ENCODE data around the gene SCRG1.

- TF ChIP-seq ISL1 (CRISPR knock-in tag; IDR thresholded peaks at IDR 0.05) = no peak
- no peak for TF ChIP-seq ESRRG (CRISPR knock-in tag; IDR thresholded peaks at IDR 0.05)
- no peak for TF ChIP-seq SNAI2 (CRISPR knock-in tag; IDR thresholded peaks at IDR 0.05)
- no peak for TF ChIP-seq RARB (CRISPR knock-in tag; IDR thresholded peaks at IDR 0.05)
- no peak for TF ChIP-seq POU6F1 (CRISPR knock-in tag; IDR thresholded peaks at IDR 0.05; ENCODE audit: borderline replicate concordance, low read depth)
- TF ChIP-seq ARNTL (CRISPR knock-in tag; IDR thresholded peaks at IDR 0.05; ENCODE audit: borderline replicate concordance, low read depth) = no peak
- TF ChIP-seq ZFP3 (CRISPR knock-in tag; IDR thresholded peaks at IDR 0.05) = no peak
- TF ChIP-seq ZNF8 (CRISPR knock-in tag; IDR thresholded peaks at IDR 0.05) = no peak
These were observed 41.0 kb downstream of the SCRG1 start for GRCh38 chr4:173357939-173358338.

Data from SK-N-SH treated with all-trans-retinoic acid at 6 μM for 48 hours (cell line).